Small intestine (tissue), 7 donors: ENCODE data around the gene HOXA7. TPM values are rescaled to one million over a fixed set of nuclear protein-coding genes. Genes with fewer than 3 reads are reported as not detected.
A peak's percentile ranks its signal among the peaks of the same experiment; 100 is the strongest.

ENCODE experiments used
- DNase-seq, 2 donors: peaks; one replicate each; pipeline versions ENCODE4 v3.0.0 to v3.0.0-alpha.2; 2013
- FAIRE-seq: peaks from 2 replicates; lab custom pipeline; 2012; peaks lifted over from hg19 to GRCh38; lab: Jason Lieb, UNC
- H3K27ac ChIP-seq, 3 donors: one replicate each; pipeline ENCODE4 v1.5.1; 2013; ENCODE audit warnings: low read length in 2 of 3, mild to moderate bottlenecking in 2 of 3, control low read depth in 1 of 3, inconsistent platforms in 1 of 3, low read depth in 1 of 3, moderate library complexity in 1 of 3
- H3K27me3 ChIP-seq, 3 donors: one replicate each; pipeline ENCODE4 v1.6.1; 2013; ENCODE audit warnings: low read length in 3 of 3, inconsistent platforms in 1 of 3; ENCODE audit not compliant: control insufficient read depth in 3 of 3, insufficient read depth in 3 of 3
- H3K36me3 ChIP-seq, 3 donors: one replicate each; pipeline ENCODE4 v1.6.1; 2013; ENCODE audit warnings: low read length in 3 of 3, inconsistent platforms in 1 of 3, low read depth in 1 of 3, mild to moderate bottlenecking in 1 of 3, moderate library complexity in 1 of 3; ENCODE audit not compliant: control insufficient read depth in 3 of 3, insufficient read depth in 2 of 3
- H3K4me1 ChIP-seq, 3 donors: one replicate each; pipeline ENCODE4 v1.6.1; 2013; ENCODE audit warnings: low read length in 2 of 3, inconsistent platforms in 1 of 3, low read depth in 1 of 3, mild to moderate bottlenecking in 1 of 3, moderate library complexity in 1 of 3; ENCODE audit not compliant: control insufficient read depth in 3 of 3, insufficient read depth in 2 of 3
- H3K4me3 ChIP-seq, 3 donors: one replicate each; pipeline ENCODE4 v1.5.1; 2013; ENCODE audit warnings: low read length in 3 of 3, control low read depth in 1 of 3, inconsistent platforms in 1 of 3, low read depth in 1 of 3, mild to moderate bottlenecking in 1 of 3, moderate library complexity in 1 of 3
- H3K9me3 ChIP-seq, 2 donors: one replicate each; pipeline ENCODE4 v1.6.1; 2013; ENCODE audit warnings: low read depth in 1 of 2, low read length in 1 of 2; ENCODE audit not compliant: control insufficient read depth in 2 of 2, insufficient read depth in 1 of 2
- WGBS, 3 donors: extraction: QIAGEN DNeasy Blood & Tissue Kit; methylation state at CpG; one replicate each; pipeline ENCODE4 v1.1.7; 2013; 5-methylcytosine and 5-hydroxymethylcytosine counted together
- polyA plus RNA-seq, 4 donors: library from polyadenylated mRNA; stranded (reverse) in 3 of 4; unstranded in 1 of 4; fragments of 200-250 nt in 3 of 4; fragments of 120-200 nt in 1 of 4; gene quantifications; one replicate each; pipeline versions ENCODE4 v1.2.1 to v1.2.3, GENCODE V29; 2013
- donor health status: healthy with polysubstance abuse.
- donor health status: control.
- donor health status: control.
- donor health status: Bipolar disorder and iron deficiency.
- donor health status: healthy.

Gene HOXA7
- polyA plus RNA-seq, 4 donors, result 1.1 to 16.9 (median 1.9) TPM; not detected in 1

GRCh38 chr7:27104341-27105058 is 52.0 kb downstream of the HOXA7 start:
- DNase-seq (peak in 1 of 2 donors; percentile 29), FAIRE-seq (no peak)
- Histone ChIP-seq H3K4me3 (peak overlapping the region in 1 of 3 donors; percentile 29), H3K4me1 (peaks cover 2 to 16% (median 3%) of the 10 kb centered on the region in 3 donors), H3K36me3 (peaks cover 0 to 25% (median 0%) of the 10 kb centered on the region in 3 donors), H3K9me3 (no peaks in the 10 kb centered on the region), H3K27me3 (peaks cover 5 to 87% (median 11%) of the 10 kb centered on the region in 3 donors), H3K27ac (peak overlapping the region in 2 of 3 donors; percentile 73 to 87)
- 55 to 78% (median 67%) methylated on average over 13 of the region's 13 CpGs for WGBS, 3 donors

Other genes with a start within 250 kb of the HOXA7 start
- 1 to 10 TPM in 1 of 4 donors, under 1 TPM in 2, not detected in 1; 0.49 to 4.5 (median 0.81) TPM for gene HOXA1, start 60.7 kb downstream of the HOXA7 start, polyA plus RNA-seq
- gene HOXA2, start 54.0 kb downstream of the HOXA7 start, polyA plus RNA-seq, result 1 to 10 TPM in 1 of 4 donors, under 1 TPM in 1, not detected in 2; 0.97 to 6.9 TPM
- gene HOXA4, start 25.9 kb downstream of the HOXA7 start, polyA plus RNA-seq, result 10 to 100 TPM in 1 of 4 donors, 1 to 10 TPM in 2, not detected in 1; 2.4 to 15.3 (median 7.9) TPM
- gene HOXA5, start 13.0 kb downstream of the HOXA7 start, polyA plus RNA-seq, result 10 to 100 TPM in 1 of 4 donors, 1 to 10 TPM in 2, under 1 TPM in 1; 0.45 to 44.0 (median 5.1) TPM
- 10 to 100 TPM in 1 of 4 donors, under 1 TPM in 2, not detected in 1; 0.46 to 29.7 (median 0.81) TPM for gene HOXA6, start 8.9 kb downstream of the HOXA7 start, polyA plus RNA-seq
- 10 to 100 TPM in 1 of 4 donors, 1 to 10 TPM in 1, under 1 TPM in 2; 0.45 to 47.4 (median 1.9) TPM for gene HOXA3, start 4.1 kb downstream of the HOXA7 start, polyA plus RNA-seq
- gene HOXA9, start 8.9 kb upstream of the HOXA7 start, polyA plus RNA-seq, result 10 to 100 TPM in 1 of 4 donors, under 1 TPM in 1, not detected in 2; 0.28 to 74.3 TPM
- gene HOXA10, start 17.6 kb upstream of the HOXA7 start, polyA plus RNA-seq, result 10 to 100 TPM in 1 of 4 donors, under 1 TPM in 1, not detected in 2; 0.06 to 19.8 TPM
- under 1 TPM in 1 of 4 donors, not detected in 3; 0.04 TPM for gene HOXA11, start 28.6 kb upstream of the HOXA7 start, polyA plus RNA-seq
- gene HOXA13, start 43.4 kb upstream of the HOXA7 start, polyA plus RNA-seq, result under 1 TPM in 1 of 4 donors, not detected in 3; 0.01 TPM
- gene EVX1, start 86.1 kb upstream of the HOXA7 start, polyA plus RNA-seq, result not detected